ENCODE results near the gene PFKL.

DNA sequence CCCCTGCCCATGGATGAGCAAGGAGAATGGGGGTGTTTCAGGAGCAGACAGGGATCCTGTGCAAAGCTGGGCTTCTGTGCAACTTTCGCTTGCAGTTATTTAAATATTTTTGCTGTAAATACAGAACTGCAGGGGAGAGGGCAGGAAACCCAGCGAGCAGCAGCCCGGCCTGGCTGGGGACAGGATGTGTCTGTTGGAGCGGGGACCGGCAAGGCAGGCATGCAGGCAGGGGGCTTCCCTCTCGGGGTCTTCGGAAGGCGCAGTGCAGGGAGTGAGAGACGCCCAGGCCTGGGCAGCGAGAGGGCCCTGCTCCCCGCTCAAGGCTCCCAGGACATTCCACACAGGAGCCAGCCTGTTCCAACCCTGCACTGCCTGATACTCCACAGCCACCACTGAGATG lies 15.9 kb upstream of the PFKL start:
- TF ChIP-seq POLR2A (IDR thresholded peaks at IDR 0.05; ENCODE audit: low read length) = no peak
- TF ChIP-seq GATA1 (IDR thresholded peaks at IDR 0.05; ENCODE audit: low read depth, low read length) = no peak

Measured in erythroblast (primary cell).